ENCODE data around the gene SNAP91.
"Not testable (repeated sequence)": the region's sequence is repeated elsewhere in the genome, so short reads cannot be mapped to it uniquely, and the experiment has no call there.

SNAP91 gene

GRCh38 chr6:83708970-83709747 lies at the start of gene SNAP91:
Gene SNAP91 (minus strand): TSS chr6:83709101. CDS start chr6:83707927, 1,174 bp downstream.
- DNase-seq (ENCODE audit: low spot score), result peak; percentile 74

GRCh38 chr6:83758533-83758932 lies 49.6 kb upstream of the SNAP91 start:
- no peak for DNase-seq (ENCODE audit: low spot score)

GRCh38 chr6:83757021-83757420 lies 48.1 kb upstream of the SNAP91 start:
- no peak for DNase-seq (ENCODE audit: low spot score)

- no peak for DNase-seq (ENCODE audit: low spot score)
Observed at GRCh38 chr6:83756565-83756964, 47.7 kb upstream of the SNAP91 start.

- not testable (repeated sequence) for DNase-seq (ENCODE audit: low spot score)
Observed at GRCh38 chr6:83752375-83752774, 43.5 kb upstream of the SNAP91 start.

GRCh38 chr6:83741089-83741488 lies 32.2 kb upstream of the SNAP91 start:
- DNase-seq (ENCODE audit: low spot score), result no peak

- no peak for DNase-seq (ENCODE audit: low spot score)
Observed at GRCh38 chr6:83735461-83735860, 26.6 kb upstream of the SNAP91 start.

- no peak for DNase-seq (ENCODE audit: low spot score)
Observed at GRCh38 chr6:83729871-83730270, 21.0 kb upstream of the SNAP91 start.

- DNase-seq (ENCODE audit: low spot score), result no peak
Observed at GRCh38 chr6:83722876-83723275, 14.0 kb upstream of the SNAP91 start.

GRCh38 chr6:83717809-83718208 lies 8.9 kb upstream of the SNAP91 start:
- no peak for DNase-seq (ENCODE audit: low spot score)

- no peak for DNase-seq (ENCODE audit: low spot score)
Observed at GRCh38 chr6:83711958-83712357, 3.1 kb upstream of the SNAP91 start.

- no peak for DNase-seq (ENCODE audit: low spot score)
Observed at GRCh38 chr6:83709748-83710050, 798 bp upstream of the SNAP91 start.

GRCh38 chr6:83708546-83708969 lies 343 bp downstream of the SNAP91 start:
- peak; percentile 3 for DNase-seq (ENCODE audit: low spot score)

GRCh38 chr6:83707829-83708545 lies 914 bp downstream of the SNAP91 start:
- peak; percentile 22 for DNase-seq (ENCODE audit: low spot score)

GRCh38 chr6:83702749-83703148 lies 6.2 kb downstream of the SNAP91 start:
- DNase-seq (ENCODE audit: low spot score), result no peak

- no peak for DNase-seq (ENCODE audit: low spot score)
Observed at GRCh38 chr6:83702077-83702476, 6.8 kb downstream of the SNAP91 start.

- no peak for DNase-seq (ENCODE audit: low spot score)
Observed at GRCh38 chr6:83696674-83697073, 12.2 kb downstream of the SNAP91 start.

GRCh38 chr6:83685481-83685880 lies 23.4 kb downstream of the SNAP91 start:
- no peak for DNase-seq (ENCODE audit: low spot score)

GRCh38 chr6:83677791-83678190 lies 31.1 kb downstream of the SNAP91 start:
- DNase-seq (ENCODE audit: low spot score), result no peak

- DNase-seq (ENCODE audit: low spot score), result no peak
Observed at GRCh38 chr6:83637953-83638352, 70.9 kb downstream of the SNAP91 start.

GRCh38 chr6:83636800-83637199 lies 72.1 kb downstream of the SNAP91 start:
- DNase-seq (ENCODE audit: low spot score), result no peak

GRCh38 chr6:83633609-83634008 lies 75.3 kb downstream of the SNAP91 start:
- no peak for DNase-seq (ENCODE audit: low spot score)

- no peak for DNase-seq (ENCODE audit: low spot score)
Observed at GRCh38 chr6:83633149-83633548, 75.8 kb downstream of the SNAP91 start.

GRCh38 chr6:83629908-83630307 lies 79.0 kb downstream of the SNAP91 start:
- DNase-seq (ENCODE audit: low spot score), result not testable (repeated sequence)
